OCI-LY7 (cell line): ENCODE data around the gene MLYCD. TPM values are rescaled to one million over a fixed set of nuclear protein-coding genes. Genes with fewer than 3 reads are reported as not detected.

Experiments
- BruUV-seq: library from RNA; stranded (reverse); fragments of 400-500 nt; replicated peaks from 2 replicates; lab custom pipeline; 2021; lab: Mats Ljungman, UMichigan
- CTCF ChIA-PET: fragments of 300-600 bp; sonication (Branson Sonifier 250); formaldehyde crosslinking; loops from one replicate; lab custom pipeline; 2022; ENCODE audit warnings: antibody characterized with exemption; ENCODE audit not compliant: unreplicated experiment; lab: Charles Lee
- POLR2A ChIA-PET: fragments of 300-600 bp; sonication (Branson Sonifier 250); formaldehyde crosslinking; loops from one replicate; lab custom pipeline; 2022; ENCODE audit warnings: antibody characterized with exemption; lab: Charles Lee
- DNase-seq: peaks from one replicate; pipeline ENCODE4 v3.0.0-alpha.2; 2015; ENCODE audit warnings: low spot score
- H2AFZ ChIP-seq: fragments of 200-600 bp; sonication (generic), shearing (Covaris generic); 2 replicates; pipeline ENCODE4 v1.6.1; 2014; ENCODE audit warnings: mild to moderate bottlenecking, antibody characterized with exemption, low read length, moderate library complexity
- H3K27ac ChIP-seq: fragments of 200-600 bp; sonication (generic); 2 replicates; pipeline ENCODE4 v1.5.1; 2014; ENCODE audit warnings: mixed run types, low read depth, mild to moderate bottlenecking, moderate library complexity, low read length, inconsistent platforms; ENCODE audit not compliant: poor library complexity, severe bottlenecking
- H3K36me3 ChIP-seq: fragments of 200-600 bp; sonication (generic); 2 replicates; pipeline ENCODE4 v1.6.1; 2014; ENCODE audit warnings: mild to moderate bottlenecking, antibody characterized with exemption, low read length, moderate library complexity, mixed read lengths; ENCODE audit not compliant: insufficient read depth
- H3K4me1 ChIP-seq: fragments of 200-600 bp; sonication (generic); 2 replicates; pipeline ENCODE4 v1.5.1; 2014; ENCODE audit warnings: mild to moderate bottlenecking, low read length; ENCODE audit not compliant: insufficient read depth, poor library complexity, severe bottlenecking
- H3K4me2 ChIP-seq: fragments of 200-600 bp; sonication (generic); 2 replicates; pipeline ENCODE4 v1.6.1; 2014; ENCODE audit warnings: mild to moderate bottlenecking, low read length
- H3K4me3 ChIP-seq: fragments of 200-600 bp; sonication (generic); 2 replicates; pipeline ENCODE4 v1.5.1; 2014; ENCODE audit warnings: mild to moderate bottlenecking, low read depth, low read length; ENCODE audit not compliant: poor library complexity, severe bottlenecking
- H3K79me2 ChIP-seq: fragments of 200-600 bp; sonication (generic); 2 replicates; pipeline ENCODE4 v1.6.1; 2016; ENCODE audit warnings: low read depth, mild to moderate bottlenecking, low read length, moderate library complexity, mixed read lengths; ENCODE audit not compliant: insufficient read depth
- H3K9me2 ChIP-seq: fragments of 200-600 bp; sonication (generic); 2 replicates; pipeline ENCODE4 v1.6.1; 2016; ENCODE audit warnings: mild to moderate bottlenecking, low read length, mixed read lengths; ENCODE audit not compliant: insufficient read depth
- H3K9me3 ChIP-seq: fragments of 200-600 bp; sonication (generic); 2 replicates; pipeline ENCODE4 v1.6.1; 2014; ENCODE audit warnings: mild to moderate bottlenecking, mixed run types, low read length, mixed read lengths
- H4K20me1 ChIP-seq: fragments of 200-600 bp; sonication (generic); 2 replicates; pipeline ENCODE4 v1.6.1; 2014; ENCODE audit warnings: mild to moderate bottlenecking, antibody characterized with exemption, low read length, moderate library complexity, mixed read lengths; ENCODE audit not compliant: insufficient read depth
- EZH2phosphoT487 ChIP-seq: fragments of 200-600 bp; sonication (generic); IDR thresholded peaks from 2 replicates; pipeline ENCODE4 v1.6.1; 2018; ENCODE audit warnings: low read depth, borderline replicate concordance, mild to moderate bottlenecking, mixed run types, antibody characterized with exemption, low read length, moderate library complexity, mixed read lengths
- intact Hi-C: fragments of 100-400 bp; cut with micrococcal nuclease; formaldehyde crosslinking; loops from one replicate; pipeline ENCODE4 v1.10.0; 2022; ENCODE audit not compliant: unreplicated experiment
- total RNA-seq, 2 experiments: library from RNA; depleted of rRNA in 1 of 2; stranded (reverse); fragments of >200 nt in 1 of 2; shearing (Covaris generic) in 1 of 2; gene quantifications; 2 replicates each; pipeline ENCODE4 v1.2.3, GENCODE V29; 2014 to 2022
- TF ChIP-seq, protein P1 (sequence below): fragments of 200-600 bp; sonication (generic); conservative IDR thresholded peaks from 2 replicates; pipeline ENCODE4 v1.5.1; 2014; ENCODE audit warnings: mild to moderate bottlenecking, antibody characterized with exemption, low read length, moderate library complexity, mixed read lengths

Gene MLYCD
- total RNA-seq, 2 experiments from 2014 or later, result 3.5 to 10.9 TPM

DNA sequence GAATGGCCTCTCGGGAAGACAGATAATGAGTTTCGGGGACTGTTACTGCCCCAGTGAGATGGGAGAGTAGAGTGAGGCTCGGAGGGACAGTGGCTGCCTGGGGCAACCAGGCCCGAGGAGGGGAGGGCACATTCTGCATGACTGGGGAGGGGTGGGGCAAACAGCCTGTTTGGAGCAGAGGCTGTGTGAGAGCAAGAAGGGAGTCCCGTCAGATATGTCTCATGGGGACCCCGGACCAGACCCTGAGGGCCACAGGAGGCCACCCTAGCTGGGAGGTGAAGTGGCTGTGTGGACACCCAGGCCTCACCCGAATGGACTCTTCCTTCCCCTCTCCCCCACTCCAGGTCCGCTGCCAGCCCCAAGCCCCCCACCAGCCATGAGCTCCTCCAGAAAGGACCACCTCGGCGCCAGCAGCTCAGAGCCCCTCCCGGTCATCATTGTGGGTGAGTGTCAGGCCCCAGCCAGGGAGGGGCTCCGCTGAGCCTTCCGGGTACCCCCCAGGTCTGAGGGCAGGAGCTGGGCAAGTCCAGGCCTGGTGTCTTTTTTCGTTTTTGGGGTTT lies 58.5 kb downstream of the MLYCD start:
- POLR2A ChIA-PET, result interaction anchor here (0.9 kb wide), 1 partner anchor 69 kb away, joined by 3 read pairs; no protein-coding TSS in a partner anchor
- no peaks in the 10 kb centered on the region for H3K9me2 ChIP-seq
- peaks cover 8% of the 10 kb centered on the region for H3K4me1 ChIP-seq
- H3K4me2 ChIP-seq, result no peak overlapping the region
- H4K20me1 ChIP-seq, result no peaks in the 10 kb centered on the region
- no peaks in the 10 kb centered on the region for H3K36me3 ChIP-seq
- no peaks in the 10 kb centered on the region for H3K79me2 ChIP-seq
- no peak for DNase-seq
- intact Hi-C loops, result loop anchor here (10.0 kb wide), 2 partner anchors 133 to 217 kb away; no protein-coding TSS in a partner anchor
- CTCF ChIA-PET, result no interaction called here
- no peak for TF ChIP-seq EZH2phosphoT487
- TF ChIP-seq, protein P1, sequence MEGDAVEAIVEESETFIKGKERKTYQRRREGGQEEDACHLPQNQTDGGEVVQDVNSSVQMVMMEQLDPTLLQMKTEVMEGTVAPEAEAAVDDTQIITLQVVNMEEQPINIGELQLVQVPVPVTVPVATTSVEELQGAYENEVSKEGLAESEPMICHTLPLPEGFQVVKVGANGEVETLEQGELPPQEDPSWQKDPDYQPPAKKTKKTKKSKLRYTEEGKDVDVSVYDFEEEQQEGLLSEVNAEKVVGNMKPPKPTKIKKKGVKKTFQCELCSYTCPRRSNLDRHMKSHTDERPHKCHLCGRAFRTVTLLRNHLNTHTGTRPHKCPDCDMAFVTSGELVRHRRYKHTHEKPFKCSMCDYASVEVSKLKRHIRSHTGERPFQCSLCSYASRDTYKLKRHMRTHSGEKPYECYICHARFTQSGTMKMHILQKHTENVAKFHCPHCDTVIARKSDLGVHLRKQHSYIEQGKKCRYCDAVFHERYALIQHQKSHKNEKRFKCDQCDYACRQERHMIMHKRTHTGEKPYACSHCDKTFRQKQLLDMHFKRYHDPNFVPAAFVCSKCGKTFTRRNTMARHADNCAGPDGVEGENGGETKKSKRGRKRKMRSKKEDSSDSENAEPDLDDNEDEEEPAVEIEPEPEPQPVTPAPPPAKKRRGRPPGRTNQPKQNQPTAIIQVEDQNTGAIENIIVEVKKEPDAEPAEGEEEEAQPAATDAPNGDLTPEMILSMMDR, result no peak
- H3K9me3 ChIP-seq, result no peaks in the 10 kb centered on the region
- H2AFZ ChIP-seq, result no peak overlapping the region
- H3K4me3 ChIP-seq, result no peak overlapping the region
- H3K27ac ChIP-seq, result no peak overlapping the region
- BruUV-seq, result no TSS peak

GRCh38 chr16:83958137-83958845 lies 59.4 kb downstream of the MLYCD start:
- Histone ChIP-seq H4K20me1 (no peaks in the 10 kb centered on the region), H3K79me2 (no peaks in the 10 kb centered on the region), H3K4me1 (peaks cover under 1% of the 10 kb centered on the region), H3K27ac (no peak overlapping the region), H3K9me3 (no peaks in the 10 kb centered on the region), H2AFZ (no peak overlapping the region), H3K36me3 (no peaks in the 10 kb centered on the region), H3K4me3 (no peak overlapping the region), H3K4me2 (no peak overlapping the region), H3K9me2 (no peaks in the 10 kb centered on the region)
- ChIA-PET CTCF (no interaction called here), POLR2A (interaction anchor here (0.9 kb wide), 1 partner anchor 70 kb away, joined by 3 read pairs; no protein-coding TSS in a partner anchor)
- TF ChIP-seq, protein P1, result no peak
- TF ChIP-seq EZH2phosphoT487, result no peak
- intact Hi-C loops, result loop anchor here (10.0 kb wide), 2 partner anchors 133 to 217 kb away; no protein-coding TSS in a partner anchor
- BruUV-seq, result no TSS peak
- no peak for DNase-seq
